NOMO-1 treated with dmso at 0.1 percent for 144 hours (cell line): ENCODE results near the gene LASP1.

Experiments used
- DNase-seq: peaks from one replicate; lab custom pipeline; 2025; ENCODE audit not compliant: unreplicated experiment; lab: John Stamatoyannopoulos, UW

The LASP1 gene

DNA sequence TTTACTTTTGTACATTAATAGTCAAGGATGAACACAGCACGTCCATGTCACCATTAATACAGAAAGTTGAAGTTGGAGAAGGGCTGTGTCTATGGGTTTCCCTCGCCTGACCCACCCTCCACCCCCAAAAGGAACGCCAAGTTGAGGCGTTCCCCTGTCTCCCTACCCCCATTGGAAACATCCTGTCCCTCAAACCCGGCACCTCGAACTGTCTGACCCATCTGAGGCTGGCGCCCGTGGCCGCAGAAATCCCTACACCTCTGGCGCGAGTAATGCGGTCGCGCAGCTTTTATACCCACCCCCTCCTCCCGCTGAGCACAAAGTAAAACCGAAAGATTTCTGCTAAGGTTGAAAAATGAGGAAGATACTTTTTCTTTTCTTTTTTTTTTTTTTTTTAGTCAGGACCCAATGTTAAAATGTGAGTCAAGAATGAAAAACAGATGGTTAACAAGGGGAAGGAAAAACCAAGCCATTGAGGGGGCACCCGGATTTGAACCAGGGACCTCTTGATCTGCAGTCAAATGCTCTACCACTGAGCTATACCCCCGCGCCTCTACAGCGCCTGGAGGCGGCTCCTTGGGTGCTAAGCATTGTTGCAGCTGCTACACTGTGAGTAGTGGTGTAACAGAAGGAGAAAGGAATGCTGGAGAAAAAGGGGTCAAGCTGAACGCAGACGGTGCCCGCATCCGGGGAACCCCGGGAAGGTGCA, 887 bp upstream of the LASP1 start:
- peak; percentile 79 for DNase-seq

DNA sequence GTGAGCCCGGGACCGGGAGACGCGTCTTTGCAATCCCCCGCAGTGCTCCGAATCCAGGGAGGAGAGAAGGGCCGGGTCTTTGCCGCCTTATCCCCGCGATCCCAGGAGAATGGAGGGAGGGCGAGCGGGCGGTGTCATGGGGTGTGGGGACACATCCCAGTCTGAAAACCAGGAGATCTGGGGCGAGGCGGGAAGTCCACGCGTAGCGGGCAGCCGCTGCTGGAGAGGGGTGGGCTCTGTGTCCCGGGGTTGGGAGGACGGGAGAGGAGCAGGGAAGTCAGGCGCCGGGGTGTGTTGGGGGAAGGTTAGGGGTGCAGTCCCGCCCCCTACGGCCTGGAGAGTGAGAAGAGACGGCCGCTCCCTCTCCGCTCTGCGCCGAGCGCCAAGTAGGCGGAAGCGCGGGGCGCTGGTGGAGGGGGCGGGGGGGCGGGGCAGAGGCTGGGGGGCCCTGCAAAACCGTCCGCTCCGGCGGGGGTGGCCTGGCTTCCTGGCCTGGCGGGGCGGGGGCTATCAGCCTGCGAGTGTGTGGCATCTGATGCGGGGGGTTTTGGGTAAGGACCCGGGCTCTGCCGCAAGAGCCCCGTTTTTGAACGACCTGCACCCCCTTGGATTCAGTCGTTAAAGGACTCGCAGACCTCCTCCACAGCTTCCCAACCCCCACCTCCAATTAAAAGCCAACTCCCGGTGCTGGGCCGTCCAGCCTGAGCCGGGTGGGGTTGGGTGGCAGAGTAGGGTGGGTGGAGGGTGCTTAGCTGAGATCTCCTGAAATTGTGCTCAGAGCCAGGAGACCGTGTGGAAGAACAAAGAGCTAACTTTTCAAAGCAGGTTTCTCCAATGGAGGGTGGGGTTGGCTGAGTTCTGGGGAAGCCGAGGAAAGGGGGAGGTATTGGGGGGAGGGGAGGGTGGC, 654 bp downstream of the LASP1 start:
- peak; percentile 52 for DNase-seq

DNA sequence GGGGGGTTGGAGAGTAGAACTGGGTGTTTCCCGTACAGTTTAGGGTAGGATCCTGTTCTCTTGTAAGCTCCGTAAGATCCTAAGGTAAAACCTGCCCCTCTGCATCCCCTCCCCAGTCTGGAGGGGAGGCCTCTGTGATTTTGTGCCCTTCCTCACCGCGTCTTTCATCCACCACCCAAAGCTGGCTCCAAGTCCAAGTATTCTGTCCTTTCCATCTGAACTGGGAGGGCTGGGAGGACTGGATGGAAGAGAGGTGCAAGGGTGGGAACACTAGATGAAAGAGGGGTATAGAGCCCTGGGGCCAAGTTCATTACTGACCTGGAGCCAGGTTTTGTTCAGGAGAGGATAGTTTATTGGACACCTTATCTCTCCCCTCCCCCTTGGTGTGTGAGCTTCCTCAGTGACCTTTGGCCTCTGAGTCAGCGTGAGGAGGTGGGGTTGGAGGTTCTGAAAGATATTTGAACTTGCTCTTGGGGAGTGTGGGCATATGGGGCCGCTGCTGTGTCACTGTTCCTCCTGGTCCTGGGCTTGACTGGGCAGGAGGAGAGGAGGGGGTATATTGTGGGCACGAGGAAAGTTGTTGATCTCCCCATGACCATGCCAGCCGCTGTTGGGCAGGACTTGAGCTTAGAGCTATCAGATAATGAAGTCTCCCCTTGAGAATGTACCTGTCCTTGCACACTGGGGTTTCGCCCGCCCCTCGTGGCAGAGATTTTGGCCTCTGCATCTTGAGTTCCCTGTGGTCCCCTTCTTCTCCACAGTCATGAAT, 1.6 kb downstream of the LASP1 start:
- peak; percentile 84 for DNase-seq

DNA sequence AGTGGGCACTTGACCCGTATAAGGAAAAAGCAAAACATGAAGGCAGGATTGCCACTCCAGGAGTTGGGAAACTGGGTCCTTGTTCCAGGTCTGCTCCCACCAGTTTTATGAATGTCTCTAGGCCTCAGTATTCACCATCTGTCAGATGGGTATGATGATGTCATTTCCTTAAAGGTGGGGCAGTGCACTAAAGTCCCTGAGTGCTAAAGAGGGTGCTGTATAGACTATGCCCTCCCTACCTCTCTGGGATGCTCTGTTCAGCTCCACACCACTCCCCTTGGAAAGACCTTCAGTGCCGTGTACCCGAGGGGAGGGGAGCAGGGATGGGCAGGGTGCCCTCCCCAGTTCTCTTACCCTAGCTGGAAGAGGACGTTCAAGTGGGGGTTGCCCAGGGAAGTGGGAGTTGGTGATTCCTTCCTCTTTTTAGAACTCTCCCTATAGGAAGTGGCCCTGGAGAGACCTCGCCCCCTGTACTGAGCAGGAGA, 2.2 kb downstream of the LASP1 start:
- DNase-seq: no peak

GRCh38 chr17:38872671-38873385, 3.0 kb downstream of the LASP1 start:
- DNase-seq: no peak

DNA sequence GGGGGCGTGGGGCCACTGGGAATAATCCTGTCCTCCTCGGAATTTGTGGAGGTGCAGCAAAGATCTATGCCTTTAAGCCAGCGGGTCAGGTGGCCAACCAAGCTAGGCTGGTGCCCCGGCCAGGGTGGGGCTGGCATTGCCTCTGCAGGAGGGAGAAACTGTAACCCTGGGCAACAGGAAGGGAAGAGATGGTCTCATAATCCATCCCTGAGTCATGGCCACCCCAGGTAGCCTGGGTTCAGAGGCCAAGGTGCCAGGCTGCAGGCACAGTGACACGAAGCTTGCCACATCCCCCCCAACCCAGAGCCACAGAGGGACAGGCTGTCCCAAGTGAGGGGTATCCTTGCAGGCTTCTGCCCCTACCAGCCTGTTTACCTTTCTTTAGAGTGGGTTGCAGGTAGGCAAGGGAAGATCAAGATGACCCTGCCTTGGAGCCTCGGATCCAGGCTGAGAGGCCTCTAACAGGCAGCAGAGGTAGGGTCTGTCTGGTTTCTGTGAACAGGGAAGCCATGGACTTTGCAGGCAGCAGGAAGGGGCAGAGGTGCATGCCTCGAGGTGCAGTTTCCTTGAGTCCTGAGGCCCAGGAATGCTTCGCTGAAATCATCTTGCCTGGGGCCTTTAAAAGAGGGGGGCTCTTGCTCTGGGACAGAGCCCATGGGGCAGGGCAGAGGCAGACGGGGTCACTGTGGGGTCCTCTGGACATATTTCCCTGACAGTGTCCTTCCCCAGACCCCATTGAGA, 4.0 kb downstream of the LASP1 start:
- DNase-seq: no peak

DNA sequence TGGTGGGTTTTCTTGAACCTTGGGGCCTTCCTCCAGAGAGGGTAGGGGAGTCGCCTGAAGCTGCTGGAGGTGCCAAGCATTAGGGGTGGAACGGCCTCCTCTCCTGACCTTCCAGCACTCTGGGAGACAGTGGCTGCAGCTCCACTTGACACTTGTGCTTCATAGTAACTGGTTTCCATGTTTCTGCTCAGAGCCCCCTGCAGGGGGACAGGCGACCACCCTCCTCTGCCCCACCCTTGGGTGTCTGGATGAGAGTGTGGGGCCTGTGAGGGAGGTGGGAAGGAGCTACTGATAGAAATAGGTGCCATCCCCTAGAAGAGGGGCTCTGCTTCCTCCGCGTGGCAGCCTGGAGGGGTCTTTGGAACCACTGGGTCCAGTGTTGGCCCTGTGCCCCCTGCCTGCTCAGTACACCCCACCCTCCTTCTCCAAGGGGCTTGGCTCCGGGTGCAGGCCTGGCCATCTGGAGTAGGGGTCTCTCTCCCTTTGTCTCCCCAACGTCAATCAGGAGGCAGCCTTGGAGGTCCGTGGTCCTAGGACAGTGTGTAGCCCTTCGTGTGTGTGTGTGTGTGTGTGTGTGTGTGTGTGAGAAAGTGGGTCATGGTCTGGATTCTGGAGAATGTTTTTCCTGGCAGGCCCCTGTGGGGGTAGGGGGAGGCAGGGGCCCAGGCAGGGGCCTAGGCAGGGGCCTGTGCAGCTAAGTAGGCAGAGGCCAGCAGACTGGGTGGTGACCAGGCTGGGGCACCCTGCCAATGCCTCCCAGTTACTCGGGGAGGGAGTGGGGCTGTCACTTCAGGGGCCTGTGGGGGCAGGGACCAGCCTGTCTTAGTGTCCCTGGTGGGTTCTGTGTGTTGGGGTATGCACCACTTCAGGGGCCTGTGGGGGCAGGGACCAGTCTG, 4.9 kb downstream of the LASP1 start:
- DNase-seq: no peak

GRCh38 chr17:38875477-38876075, 5.7 kb downstream of the LASP1 start:
- no peak for DNase-seq

GRCh38 chr17:38877130-38877851, 7.4 kb downstream of the LASP1 start:
- no peak for DNase-seq

- no peak for DNase-seq
Measured at GRCh38 chr17:38879878-38880665, 10.2 kb downstream of the LASP1 start.

DNA sequence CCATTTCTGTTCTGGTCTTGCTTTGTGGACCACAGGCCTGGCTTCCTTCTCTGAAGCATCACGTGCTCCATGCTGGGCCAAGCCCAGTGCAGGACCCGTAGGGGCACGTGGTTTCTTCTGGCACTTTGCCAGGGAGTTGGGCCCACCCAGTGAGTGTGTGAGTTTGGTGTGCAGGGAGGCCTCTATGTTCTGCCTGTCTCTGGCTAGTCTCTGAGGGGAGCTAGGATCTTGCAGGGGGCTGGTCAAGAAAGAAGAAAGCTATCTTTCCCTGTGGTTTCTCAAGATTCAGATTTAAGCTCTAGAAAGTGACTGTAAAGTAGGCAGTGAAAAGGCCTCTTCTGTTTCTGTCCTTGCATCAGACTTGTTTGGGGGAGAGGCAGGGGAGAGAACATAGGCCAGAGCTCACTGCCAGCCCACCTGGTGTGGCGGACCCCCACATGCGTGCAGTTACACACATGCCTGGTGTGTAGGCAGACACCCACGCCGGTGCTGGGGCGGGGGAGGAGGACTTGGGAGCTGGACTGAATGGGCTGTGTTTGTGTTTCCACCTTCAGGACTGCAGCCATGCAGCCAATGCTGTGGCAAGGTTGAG, 11.8 kb downstream of the LASP1 start:
- DNase-seq: no peak

- DNase-seq: no peak
Measured at GRCh38 chr17:38882870-38883269, 13.0 kb downstream of the LASP1 start.

DNA sequence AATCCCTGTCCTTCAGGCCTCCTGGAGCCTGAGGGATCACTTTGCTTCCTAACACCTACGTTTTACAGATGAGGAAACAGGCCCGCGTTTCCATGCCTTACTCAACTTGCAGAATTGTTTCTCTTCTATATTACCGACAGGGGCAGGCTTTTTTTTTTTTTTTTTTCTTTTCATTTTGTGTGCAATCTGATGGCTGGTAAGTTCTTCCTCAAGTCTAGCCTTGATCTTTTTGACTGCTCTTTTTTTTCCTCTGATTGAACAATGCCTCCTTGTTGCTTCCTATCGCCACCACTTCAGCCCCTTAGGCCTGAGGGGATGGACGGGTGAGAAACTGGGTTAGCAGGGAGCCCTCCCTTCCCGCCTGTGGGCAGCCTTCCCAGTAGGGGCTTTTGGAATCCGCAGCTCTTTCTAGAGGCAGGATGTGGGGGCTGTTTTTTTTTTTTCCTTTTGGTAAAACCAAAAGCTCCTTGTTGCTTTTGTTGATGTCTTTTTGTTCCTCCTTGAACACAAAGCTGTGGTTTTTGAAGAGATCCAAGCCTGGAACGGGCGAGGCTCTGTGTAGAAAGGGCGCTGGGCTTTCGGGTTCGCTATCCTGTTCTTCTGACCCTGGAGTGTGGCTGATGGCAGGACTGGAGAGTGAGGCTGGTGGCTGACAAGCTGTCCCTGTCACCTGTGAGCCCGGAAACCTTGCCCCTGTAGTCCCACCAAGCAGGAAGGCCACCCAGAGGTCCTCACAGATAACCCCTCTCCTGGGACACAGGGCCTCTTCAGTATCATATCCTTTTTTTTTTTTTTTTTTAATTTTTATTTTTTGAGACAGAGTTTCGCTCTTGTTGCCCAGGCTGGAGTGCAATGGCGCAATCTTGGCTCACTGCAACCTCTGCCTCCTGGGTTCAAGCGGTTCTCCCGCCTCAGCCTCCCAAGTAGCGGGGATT, 14.0 kb downstream of the LASP1 start:
- DNase-seq: no peak

- DNase-seq: no peak
Measured at GRCh38 chr17:38885044-38885727, 15.3 kb downstream of the LASP1 start.
